ENCODE data around the gene ADAM19.

ADAM19 gene

GRCh38 chr5:157460921-157461792, 114.4 kb downstream of the ADAM19 start:
- in situ Hi-C loops (cut with HindIII; ENCODE audit: low sequenced_read_pairs) = loop anchor here (5.0 kb wide), 1 partner anchor 79 kb away; no protein-coding TSS in a partner anchor
- no peak for DNase-seq (ENCODE audit: low read depth)
- H3K4me3 ChIP-seq (ENCODE audit: low read depth, low read length) = no peak overlapping the region
- no peak for TF ChIP-seq CTCF (IDR thresholded peaks at IDR 0.05; ENCODE audit: low read depth, low read length, missing control alignments)

DNA sequence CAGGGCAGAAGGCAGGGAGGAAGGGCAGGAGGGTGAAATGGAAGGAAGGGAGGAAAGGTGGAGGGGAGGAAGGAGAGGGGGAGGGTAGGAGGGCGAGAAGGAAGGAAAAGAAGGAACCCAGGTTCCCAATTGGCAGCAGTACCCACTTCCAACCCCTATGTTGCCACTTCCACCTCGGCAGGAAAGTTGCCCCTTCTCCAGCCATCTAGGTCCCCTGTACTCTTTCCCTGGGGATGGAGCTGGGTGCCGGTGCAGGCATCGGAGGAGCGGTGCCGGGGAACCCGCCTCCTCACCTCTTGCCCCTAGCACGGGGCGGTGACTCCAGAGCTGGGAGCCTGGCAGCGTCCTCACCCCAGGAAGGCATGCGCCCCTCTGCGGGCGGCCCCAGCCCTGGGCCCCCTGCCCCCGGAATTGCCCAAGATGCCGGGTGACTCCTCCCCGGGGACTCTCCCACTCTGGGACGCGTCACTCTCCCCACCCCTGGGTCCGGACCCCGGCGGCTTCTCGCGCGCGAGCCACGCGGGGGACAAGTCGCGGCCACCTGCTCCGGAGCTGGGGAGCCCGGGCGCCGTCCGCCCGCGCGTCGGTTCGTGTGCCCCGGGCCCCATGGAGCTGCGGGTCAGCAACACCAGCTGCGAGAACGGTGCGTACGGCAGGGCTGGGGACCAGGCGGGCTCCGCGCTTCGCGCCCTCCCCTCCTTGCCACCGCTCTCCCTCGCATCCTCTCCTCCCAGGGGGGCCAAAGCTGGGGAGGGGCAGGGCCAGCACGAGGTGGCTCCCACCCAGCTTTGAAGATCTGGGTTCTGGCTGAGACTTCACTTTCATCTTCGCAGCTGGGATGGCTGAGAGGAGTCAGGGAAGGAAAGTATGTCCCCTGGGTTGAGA, 115.6 kb downstream of the ADAM19 start, which contains the start of gene NIPAL4:
TSS of gene NIPAL4 (plus strand) at position 499 of the 885 bp plus-strand sequence. CDS start at position 607, 108 bp downstream.
- no peak for TF ChIP-seq CTCF (IDR thresholded peaks at IDR 0.05; ENCODE audit: low read depth, low read length, missing control alignments)
- DNase-seq (ENCODE audit: low read depth) = no peak
- peak within 1 kb of the TSS; percentile 45 for H3K4me3 ChIP-seq (ENCODE audit: low read depth, low read length)
- in situ Hi-C loops (cut with HindIII; ENCODE audit: low sequenced_read_pairs) = loop anchor here (5.0 kb wide), 1 partner anchor 78 kb away; no protein-coding TSS in a partner anchor

- no peak for DNase-seq (ENCODE audit: low read depth)
- no peak overlapping the region for H3K4me3 ChIP-seq (ENCODE audit: low read depth, low read length)
- in situ Hi-C loops (cut with HindIII; ENCODE audit: low sequenced_read_pairs) = no loop called here
- TF ChIP-seq CTCF (IDR thresholded peaks at IDR 0.05; ENCODE audit: low read depth, low read length, missing control alignments) = no peak
These were observed 116.7 kb downstream of the ADAM19 start for GRCh38 chr5:157458835-157459234.

DNA sequence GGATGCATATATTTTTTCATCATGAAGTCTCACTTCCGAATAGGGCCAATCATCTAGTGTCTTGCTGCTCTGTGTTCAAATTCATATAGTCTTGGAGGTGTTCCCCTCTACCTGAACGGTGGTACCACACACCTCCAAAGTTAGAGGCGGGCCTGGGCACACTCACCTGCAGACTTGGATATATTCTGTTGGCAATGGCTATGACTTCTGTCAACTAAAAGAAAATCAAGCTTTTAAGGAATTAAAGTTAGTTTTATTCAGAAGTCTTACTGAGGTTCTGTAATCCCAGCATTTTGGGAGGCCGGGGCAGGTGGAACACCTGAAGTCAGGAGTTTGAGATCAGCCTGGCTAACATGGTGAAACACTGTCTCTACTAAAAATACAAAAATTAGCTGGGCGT, 118.2 kb downstream of the ADAM19 start:
- in situ Hi-C loops (cut with HindIII; ENCODE audit: low sequenced_read_pairs) = no loop called here
- no peak for TF ChIP-seq CTCF (IDR thresholded peaks at IDR 0.05; ENCODE audit: low read depth, low read length, missing control alignments)
- no peak for DNase-seq (ENCODE audit: low read depth)
- no peak overlapping the region for H3K4me3 ChIP-seq (ENCODE audit: low read depth, low read length)

GRCh38 chr5:157456301-157456700, 119.3 kb downstream of the ADAM19 start:
- in situ Hi-C loops (cut with HindIII; ENCODE audit: low sequenced_read_pairs) = no loop called here
- no peak for TF ChIP-seq CTCF (IDR thresholded peaks at IDR 0.05; ENCODE audit: low read depth, low read length, missing control alignments)
- H3K4me3 ChIP-seq (ENCODE audit: low read depth, low read length) = no peak overlapping the region
- DNase-seq (ENCODE audit: low read depth) = no peak

DNA sequence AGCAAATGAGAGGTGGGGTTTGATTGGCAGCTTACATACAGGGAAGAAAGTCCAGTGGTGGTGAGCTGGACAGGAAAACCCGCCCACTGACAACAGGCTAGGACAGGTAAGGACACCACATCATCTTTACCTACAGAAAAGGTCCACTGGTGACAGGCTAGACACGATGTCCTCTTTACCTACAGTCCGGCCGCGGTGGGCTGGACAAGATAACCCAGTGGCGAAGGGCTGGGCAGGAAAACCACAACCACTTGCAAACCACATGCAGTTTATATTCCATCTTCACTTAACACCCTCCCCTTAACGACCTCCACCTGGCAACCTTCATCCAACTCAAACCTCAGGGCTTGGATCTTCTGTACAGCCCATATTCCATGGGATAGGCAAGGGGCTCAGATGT, 120.5 kb downstream of the ADAM19 start:
- DNase-seq (ENCODE audit: low read depth) = no peak
- no peak for TF ChIP-seq CTCF (IDR thresholded peaks at IDR 0.05; ENCODE audit: low read depth, low read length, missing control alignments)
- H3K4me3 ChIP-seq (ENCODE audit: low read depth, low read length) = no peak overlapping the region
- in situ Hi-C loops (cut with HindIII; ENCODE audit: low sequenced_read_pairs) = no loop called here
